Ishikawa (cell line): ENCODE results near the gene LEO1.

Source experiments
- CEBPB ChIP-seq: IDR thresholded peaks from 2 replicates; pipeline ENCODE4 v1.6.1; 2012
- CREB1 ChIP-seq: IDR thresholded peaks from 2 replicates; pipeline ENCODE4 v1.6.1; 2012; ENCODE audit warnings: low read depth
- EGR1 ChIP-seq: IDR thresholded peaks from 2 replicates; pipeline ENCODE4 v1.6.1; 2012
- EP300 ChIP-seq: IDR thresholded peaks from 2 replicates; pipeline ENCODE4 v1.6.1; 2012; ENCODE audit warnings: borderline replicate concordance
- FOXM1 ChIP-seq: IDR thresholded peaks from 2 replicates; pipeline ENCODE4 v1.6.1; 2012; ENCODE audit warnings: low read depth, borderline replicate concordance
- NFIC ChIP-seq: IDR thresholded peaks from 2 replicates; pipeline ENCODE4 v1.6.1; 2012
- RAD21 ChIP-seq: IDR thresholded peaks from 2 replicates; pipeline ENCODE4 v1.6.1; 2012; ENCODE audit warnings: low read depth
- TAF1 ChIP-seq: IDR thresholded peaks from 2 replicates; pipeline ENCODE4 v1.6.1; 2012; ENCODE audit warnings: low read depth, mild to moderate bottlenecking
- TCF12 ChIP-seq: IDR thresholded peaks from 2 replicates; pipeline ENCODE4 v1.6.1; 2012; ENCODE audit warnings: low read depth
- TEAD4 ChIP-seq: IDR thresholded peaks from 2 replicates; pipeline ENCODE4 v1.6.1; 2012
- YY1 ChIP-seq: IDR thresholded peaks from 2 replicates; pipeline ENCODE4 v1.6.1; 2012; ENCODE audit warnings: low read depth
- ZBTB7A ChIP-seq: IDR thresholded peaks from 2 replicates; pipeline ENCODE4 v1.6.1; 2012; ENCODE audit warnings: low read depth
- TF ChIP-seq, protein P1 (sequence below): IDR thresholded peaks from 2 replicates; pipeline ENCODE4 v1.6.1; 2012
- TF ChIP-seq, protein P2 (sequence below): IDR thresholded peaks from 2 replicates; pipeline ENCODE4 v1.6.1; 2012; ENCODE audit warnings: low read depth, mild to moderate bottlenecking
- TF ChIP-seq, protein P3 (sequence below): IDR thresholded peaks from 2 replicates; pipeline ENCODE4 v1.6.1; 2012

The LEO1 gene

DNA sequence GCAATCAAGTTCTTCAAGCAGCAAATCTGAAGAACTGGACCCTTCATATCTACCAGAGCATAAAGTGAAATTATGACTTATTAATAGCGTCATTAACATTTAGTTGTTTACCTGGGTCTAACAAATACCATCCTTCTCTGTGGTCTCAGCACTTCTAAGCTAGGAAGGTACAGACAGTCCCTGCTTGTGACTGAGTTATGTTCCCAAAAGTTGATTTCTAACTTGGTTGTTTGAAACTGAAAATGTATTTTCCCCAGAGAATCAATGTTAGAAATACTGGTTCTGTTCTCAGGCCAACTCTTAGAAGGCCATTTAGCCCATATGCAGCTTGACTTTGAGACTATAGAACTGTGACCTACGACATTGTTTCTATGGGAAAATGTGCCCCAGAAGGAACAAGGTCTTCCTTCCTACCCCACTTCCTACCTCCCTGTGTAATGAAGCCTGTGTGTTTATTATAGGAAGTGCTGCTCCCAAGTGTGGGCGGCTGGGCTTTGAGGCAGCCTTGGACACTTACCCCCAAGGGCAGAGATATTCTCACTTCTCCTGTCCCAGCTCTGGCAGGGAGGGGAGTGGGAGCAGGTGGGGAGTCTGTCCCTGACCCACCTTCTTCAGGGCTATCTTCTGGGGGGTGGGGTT is 35.2 kb upstream of the LEO1 start:
- TF ChIP-seq, protein P1, sequence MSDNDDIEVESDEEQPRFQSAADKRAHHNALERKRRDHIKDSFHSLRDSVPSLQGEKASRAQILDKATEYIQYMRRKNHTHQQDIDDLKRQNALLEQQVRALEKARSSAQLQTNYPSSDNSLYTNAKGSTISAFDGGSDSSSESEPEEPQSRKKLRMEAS: no peak
- TF ChIP-seq FOXM1: no peak
- no peak for TF ChIP-seq TEAD4
- TF ChIP-seq, protein P2, sequence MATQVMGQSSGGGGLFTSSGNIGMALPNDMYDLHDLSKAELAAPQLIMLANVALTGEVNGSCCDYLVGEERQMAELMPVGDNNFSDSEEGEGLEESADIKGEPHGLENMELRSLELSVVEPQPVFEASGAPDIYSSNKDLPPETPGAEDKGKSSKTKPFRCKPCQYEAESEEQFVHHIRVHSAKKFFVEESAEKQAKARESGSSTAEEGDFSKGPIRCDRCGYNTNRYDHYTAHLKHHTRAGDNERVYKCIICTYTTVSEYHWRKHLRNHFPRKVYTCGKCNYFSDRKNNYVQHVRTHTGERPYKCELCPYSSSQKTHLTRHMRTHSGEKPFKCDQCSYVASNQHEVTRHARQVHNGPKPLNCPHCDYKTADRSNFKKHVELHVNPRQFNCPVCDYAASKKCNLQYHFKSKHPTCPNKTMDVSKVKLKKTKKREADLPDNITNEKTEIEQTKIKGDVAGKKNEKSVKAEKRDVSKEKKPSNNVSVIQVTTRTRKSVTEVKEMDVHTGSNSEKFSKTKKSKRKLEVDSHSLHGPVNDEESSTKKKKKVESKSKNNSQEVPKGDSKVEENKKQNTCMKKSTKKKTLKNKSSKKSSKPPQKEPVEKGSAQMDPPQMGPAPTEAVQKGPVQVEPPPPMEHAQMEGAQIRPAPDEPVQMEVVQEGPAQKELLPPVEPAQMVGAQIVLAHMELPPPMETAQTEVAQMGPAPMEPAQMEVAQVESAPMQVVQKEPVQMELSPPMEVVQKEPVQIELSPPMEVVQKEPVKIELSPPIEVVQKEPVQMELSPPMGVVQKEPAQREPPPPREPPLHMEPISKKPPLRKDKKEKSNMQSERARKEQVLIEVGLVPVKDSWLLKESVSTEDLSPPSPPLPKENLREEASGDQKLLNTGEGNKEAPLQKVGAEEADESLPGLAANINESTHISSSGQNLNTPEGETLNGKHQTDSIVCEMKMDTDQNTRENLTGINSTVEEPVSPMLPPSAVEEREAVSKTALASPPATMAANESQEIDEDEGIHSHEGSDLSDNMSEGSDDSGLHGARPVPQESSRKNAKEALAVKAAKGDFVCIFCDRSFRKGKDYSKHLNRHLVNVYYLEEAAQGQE: no peak
- TF ChIP-seq TCF12: no peak
- TF ChIP-seq TAF1: no peak

DNA sequence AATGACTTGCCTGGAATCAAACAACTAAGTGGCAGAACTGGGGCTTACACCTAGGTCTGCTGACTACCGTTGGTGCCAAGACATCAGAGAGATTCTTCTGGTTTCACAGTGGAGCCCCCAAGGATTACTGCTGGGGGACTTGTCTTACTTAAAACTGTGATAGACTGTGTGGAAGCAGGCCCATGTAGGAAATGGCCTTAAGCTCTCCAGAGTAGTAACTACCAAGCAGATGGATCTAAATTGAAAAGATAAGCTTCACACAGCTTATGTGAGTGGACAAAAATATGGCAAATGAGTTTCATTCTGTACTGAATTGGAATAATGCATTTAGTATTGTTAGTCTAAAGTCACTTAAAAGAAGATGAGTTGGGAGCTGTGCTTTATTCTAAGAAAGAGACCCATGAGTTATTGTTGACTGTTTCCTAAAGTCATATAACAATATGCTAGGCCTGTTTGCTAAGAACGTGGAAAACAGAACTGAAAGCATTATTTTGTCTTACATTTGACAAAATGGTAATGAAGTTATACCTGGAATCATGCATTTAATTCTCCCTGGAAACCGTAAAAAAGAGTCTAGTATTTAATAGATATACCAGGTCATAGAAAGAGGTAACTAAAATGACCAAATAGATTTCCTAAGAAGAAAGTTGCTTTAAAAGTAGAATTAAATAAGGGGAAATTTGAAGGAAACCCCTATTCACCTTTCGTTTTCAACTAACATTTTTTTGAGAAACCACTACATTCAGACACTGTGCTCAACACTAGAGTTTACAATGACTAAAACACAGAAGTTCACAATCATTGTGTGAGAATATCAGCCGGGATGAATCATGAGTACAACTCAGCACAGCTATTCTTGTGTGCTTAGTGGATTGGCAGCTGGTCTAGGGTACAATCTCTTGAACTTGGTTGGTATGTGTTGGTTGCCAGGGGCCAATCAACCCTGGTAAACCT is 34.4 kb upstream of the LEO1 start:
- no peak for TF ChIP-seq CREB1
- no peak for TF ChIP-seq CEBPB
- TF ChIP-seq, protein P2: no peak
- TF ChIP-seq ZBTB7A: no peak
- no peak for TF ChIP-seq FOXM1
- TF ChIP-seq EGR1: no peak
- TF ChIP-seq, protein P1: no peak
- TF ChIP-seq TCF12: no peak
- TF ChIP-seq TAF1: no peak
- no peak for TF ChIP-seq TEAD4
- TF ChIP-seq RAD21: no peak
- no peak for TF ChIP-seq YY1
- no peak for TF ChIP-seq NFIC
- no peak for TF ChIP-seq EP300
- TF ChIP-seq, protein P3, sequence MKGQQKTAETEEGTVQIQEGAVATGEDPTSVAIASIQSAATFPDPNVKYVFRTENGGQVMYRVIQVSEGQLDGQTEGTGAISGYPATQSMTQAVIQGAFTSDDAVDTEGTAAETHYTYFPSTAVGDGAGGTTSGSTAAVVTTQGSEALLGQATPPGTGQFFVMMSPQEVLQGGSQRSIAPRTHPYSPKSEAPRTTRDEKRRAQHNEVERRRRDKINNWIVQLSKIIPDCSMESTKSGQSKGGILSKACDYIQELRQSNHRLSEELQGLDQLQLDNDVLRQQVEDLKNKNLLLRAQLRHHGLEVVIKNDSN: no peak

DNA sequence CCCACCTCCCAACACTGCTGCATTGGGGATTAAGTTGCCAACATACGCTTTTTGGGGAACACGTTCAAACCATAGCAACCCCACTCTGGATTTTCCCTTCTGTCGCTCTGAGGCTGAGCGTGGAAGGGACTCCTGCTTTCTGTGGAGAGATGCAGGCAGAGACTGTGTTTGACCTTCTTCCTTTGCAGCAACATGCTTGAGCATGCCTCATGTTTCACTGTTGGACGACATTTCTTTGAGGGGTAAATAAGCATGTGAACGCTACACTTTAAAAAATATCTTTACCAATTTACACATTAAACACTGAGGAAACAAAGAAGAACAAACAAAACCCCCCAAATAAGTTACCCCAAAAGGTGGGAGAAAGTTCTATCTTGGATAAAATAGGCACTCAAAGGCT is 33.2 kb upstream of the LEO1 start:
- TF ChIP-seq, protein P2: no peak
- TF ChIP-seq, protein P1: no peak
- TF ChIP-seq CREB1: no peak
- no peak for TF ChIP-seq EP300
- no peak for TF ChIP-seq TCF12
- TF ChIP-seq RAD21: no peak
- TF ChIP-seq TAF1: no peak
- no peak for TF ChIP-seq TEAD4
- TF ChIP-seq CEBPB: no peak
- no peak for TF ChIP-seq FOXM1
- TF ChIP-seq, protein P3: no peak
- TF ChIP-seq ZBTB7A: no peak
- no peak for TF ChIP-seq EGR1
- TF ChIP-seq NFIC: no peak

DNA sequence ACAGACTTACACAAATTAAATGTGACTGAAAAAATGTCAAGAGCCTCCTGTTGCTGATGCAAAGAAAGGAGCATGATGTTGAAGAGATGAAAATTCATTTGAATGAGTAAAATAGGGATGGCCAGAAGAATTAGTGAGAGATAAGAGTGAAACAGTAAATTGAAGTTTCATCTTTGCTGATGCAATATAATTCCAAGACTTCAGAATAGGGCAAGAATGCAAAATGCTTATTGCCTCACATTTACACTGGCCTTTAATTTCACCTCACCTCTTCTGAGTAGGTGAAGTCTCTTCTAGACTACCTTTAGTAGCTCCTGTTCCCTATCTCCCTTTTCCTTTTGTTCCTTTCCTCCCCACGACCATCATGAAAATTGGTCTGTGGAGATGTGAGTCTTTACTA is 32.1 kb upstream of the LEO1 start:
- TF ChIP-seq, protein P2: no peak
- TF ChIP-seq TAF1 (no peak), NFIC (no peak), TEAD4 (no peak), ZBTB7A (no peak), CEBPB (no peak), EP300 (no peak), FOXM1 (no peak), TCF12 (no peak), RAD21 (no peak), YY1 (no peak), CREB1 (no peak), EGR1 (no peak)
- TF ChIP-seq, protein P3: no peak
- TF ChIP-seq, protein P1: no peak
